ENCODE measurements around the gene OTUD3. TPM values are rescaled to one million over a fixed set of nuclear protein-coding genes. Genes with fewer than 3 reads are reported as not detected.

The OTUD3 gene
- polyA plus RNA-seq, 1 of the 3 experiments (the other 2 are of a cell fraction), result 2.6 TPM

DNA sequence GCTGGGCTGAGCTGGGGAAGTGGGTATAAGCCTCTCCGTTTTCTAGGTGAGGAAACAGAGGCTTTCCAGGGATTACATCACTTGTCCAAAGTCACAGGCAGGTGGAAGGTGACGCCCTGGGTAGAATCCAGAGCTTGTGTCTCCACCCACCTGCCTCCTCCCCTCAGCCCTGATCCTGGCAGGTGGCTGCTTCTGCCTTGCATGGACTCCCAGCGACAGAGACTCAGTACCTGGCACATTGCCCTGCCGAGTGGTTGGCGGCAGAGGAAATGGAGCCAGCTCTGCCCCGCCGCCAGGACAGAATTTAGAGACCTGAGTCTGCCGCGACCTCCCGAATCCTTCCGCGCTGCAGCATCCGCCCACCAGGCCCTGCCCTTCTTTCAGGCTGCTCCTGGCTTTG, 39.1 kb downstream of the OTUD3 start:
- H3K4me2 ChIP-seq, result no peak overlapping the region
- no peaks in the 10 kb centered on the region for H3K9me2 ChIP-seq
- H3K36me3 ChIP-seq (replicated peaks in 1 of 2; ENCODE audit: control insufficient read depth in 1 of 2, insufficient read depth in 2 of 2, low read length in 1 of 2), result no peaks in the 10 kb centered on the region
- no peak for TF ChIP-seq GATA2 (CRISPR knock-in tag; IDR thresholded peaks at IDR 0.05)
- no peak for TF ChIP-seq SIN3A (IDR thresholded peaks at IDR 0.05; ENCODE audit: borderline replicate concordance, low read depth, low read length)
- TF ChIP-seq EP300 (IDR thresholded peaks at IDR 0.05; ENCODE audit: borderline replicate concordance in 1 of 2, low read depth in 1 of 2, low read length in 1 of 2), result no peak
- TF ChIP-seq RFX5 (IDR thresholded peaks at IDR 0.05; ENCODE audit: low read length), result no peak
- no peak for TF ChIP-seq CTCF (IDR thresholded peaks at IDR 0.05)
- 63% methylated on average over 3 of the region's 13 CpGs for WGBS (ENCODE audit: low lambda C conversion rate)
- H3K4me3 ChIP-seq (ENCODE audit: low read depth in 2 of 2, low read length in 1 of 2), result no peak overlapping the region
- H3K4me1 ChIP-seq (ENCODE audit: control insufficient read depth in 1 of 2, insufficient read depth in 2 of 2, low read depth in 1 of 2, low read length in 1 of 2), result peaks cover 0 to 3% of the 10 kb centered on the region in 2 experiments; a peak in 1 of 4 replicates
- no peaks in the 10 kb centered on the region for H3K9me3 ChIP-seq
- H2AFZ ChIP-seq (ENCODE audit: low read depth), result no peak overlapping the region
- no peak for DNase-seq
- no peak overlapping the region for H3K27ac ChIP-seq (ENCODE audit: low read depth in 2 of 2, low read length in 1 of 2)
- no peaks in the 10 kb centered on the region for H3K79me2 ChIP-seq (ENCODE audit: insufficient read depth)
- H4K20me1 ChIP-seq (ENCODE audit: insufficient read depth), result no peaks in the 10 kb centered on the region
- no peaks in the 10 kb centered on the region for H3K27me3 ChIP-seq (ENCODE audit: insufficient read depth)
- ChIA-PET CTCF (interaction anchor here (0.7 to 14.7 kb wide), 7 partner anchors 17 to 572 kb away, joined by 3 to 243 read pairs (median 4); no protein-coding TSS in a partner anchor), POLR2A (no interaction called here)
- H3F3A ChIP-seq (replicated peaks; ENCODE audit: insufficient read depth), result no peaks in the 10 kb centered on the region
- no peak overlapping the region for H3K9ac ChIP-seq

DNA sequence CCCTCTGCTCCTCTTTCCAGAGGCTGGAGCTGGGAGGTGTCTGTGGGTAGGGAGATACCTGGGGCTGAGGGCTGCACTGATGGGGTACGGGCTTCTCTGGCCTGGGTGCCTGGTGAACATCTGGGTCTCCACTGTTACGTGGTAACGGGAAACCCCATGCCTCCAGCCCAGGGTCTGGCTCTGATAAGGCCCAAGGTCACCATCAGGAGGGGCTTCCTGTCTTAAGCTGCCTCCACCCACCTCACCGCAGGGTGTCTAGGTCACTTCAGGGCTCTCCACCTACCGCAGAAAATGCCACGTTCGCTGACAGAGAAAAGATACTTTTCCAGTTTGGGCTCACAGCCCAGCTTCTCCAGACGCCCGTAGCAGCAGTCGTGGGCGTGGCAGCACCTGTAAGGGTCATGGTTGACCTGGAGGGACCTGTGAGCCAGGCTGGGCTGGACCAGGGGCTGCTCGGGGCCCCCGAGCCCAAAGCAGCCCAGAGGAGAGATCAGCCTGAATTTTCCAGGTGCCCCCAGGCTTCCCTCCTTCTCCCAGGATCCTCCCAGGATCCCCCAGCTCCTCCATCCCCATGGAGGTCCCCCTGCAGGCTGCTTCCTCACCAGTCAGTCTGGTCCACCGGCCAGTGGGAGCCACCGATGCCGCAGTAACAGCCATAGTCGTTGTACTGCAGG, 40.0 kb downstream of the OTUD3 start:
- no peak for DNase-seq
- Histone ChIP-seq H3K9me3 (no peaks in the 10 kb centered on the region), H4K20me1 (ENCODE audit: insufficient read depth) (no peaks in the 10 kb centered on the region), H3K4me1 (ENCODE audit: control insufficient read depth in 1 of 2, insufficient read depth in 2 of 2, low read depth in 1 of 2, low read length in 1 of 2) (peaks cover 0 to 3% of the 10 kb centered on the region in 2 experiments; a peak in 1 of 4 replicates), H2AFZ (ENCODE audit: low read depth) (no peak overlapping the region), H3K9ac (no peak overlapping the region), H3K4me3 (ENCODE audit: low read depth in 2 of 2, low read length in 1 of 2) (no peak overlapping the region), H3K27ac (ENCODE audit: low read depth in 2 of 2, low read length in 1 of 2) (no peak overlapping the region), H3K36me3 (replicated peaks in 1 of 2; ENCODE audit: control insufficient read depth in 1 of 2, insufficient read depth in 2 of 2, low read length in 1 of 2) (no peaks in the 10 kb centered on the region), H3K4me2 (no peak overlapping the region), H3F3A (replicated peaks; ENCODE audit: insufficient read depth) (no peaks in the 10 kb centered on the region), H3K27me3 (ENCODE audit: insufficient read depth) (no peaks in the 10 kb centered on the region), H3K79me2 (ENCODE audit: insufficient read depth) (no peaks in the 10 kb centered on the region), H3K9me2 (no peaks in the 10 kb centered on the region)
- TF ChIP-seq REST (IDR thresholded peaks at IDR 0.05; ENCODE audit: low read depth, low read length) (no peak), GABPA (IDR thresholded peaks at IDR 0.05; ENCODE audit: low read depth) (no peak), JUND (IDR thresholded peaks at IDR 0.05) (no peak), FOSL2 (IDR thresholded peaks at IDR 0.05; ENCODE audit: borderline replicate concordance, low read depth) (no peak), NFIC (IDR thresholded peaks at IDR 0.05; ENCODE audit: borderline replicate concordance) (no peak)
- TF ChIP-seq, protein P1, sequence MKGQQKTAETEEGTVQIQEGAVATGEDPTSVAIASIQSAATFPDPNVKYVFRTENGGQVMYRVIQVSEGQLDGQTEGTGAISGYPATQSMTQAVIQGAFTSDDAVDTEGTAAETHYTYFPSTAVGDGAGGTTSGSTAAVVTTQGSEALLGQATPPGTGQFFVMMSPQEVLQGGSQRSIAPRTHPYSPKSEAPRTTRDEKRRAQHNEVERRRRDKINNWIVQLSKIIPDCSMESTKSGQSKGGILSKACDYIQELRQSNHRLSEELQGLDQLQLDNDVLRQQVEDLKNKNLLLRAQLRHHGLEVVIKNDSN (IDR thresholded peaks at IDR 0.05; ENCODE audit: borderline replicate concordance, low read depth), result no peak
- ChIA-PET POLR2A (no interaction called here), CTCF (interaction anchor here (0.7 to 14.7 kb wide), 7 partner anchors 16 to 572 kb away, joined by 3 to 243 read pairs (median 4); no protein-coding TSS in a partner anchor)
- 73% methylated on average over 4 of the region's 17 CpGs for WGBS (ENCODE audit: low lambda C conversion rate)

Measured in SK-N-SH (cell line).